ENCODE results near the gene GNG14. TPM values are rescaled to one million over a fixed set of nuclear protein-coding genes. Genes with fewer than 3 reads are reported as not detected.

The GNG14 gene
- total and polyA plus RNA-seq, 10 of the 15 experiments (the other 5 are each of a cell fraction or from before 2014, with no cell fraction given), result not detected

DNA sequence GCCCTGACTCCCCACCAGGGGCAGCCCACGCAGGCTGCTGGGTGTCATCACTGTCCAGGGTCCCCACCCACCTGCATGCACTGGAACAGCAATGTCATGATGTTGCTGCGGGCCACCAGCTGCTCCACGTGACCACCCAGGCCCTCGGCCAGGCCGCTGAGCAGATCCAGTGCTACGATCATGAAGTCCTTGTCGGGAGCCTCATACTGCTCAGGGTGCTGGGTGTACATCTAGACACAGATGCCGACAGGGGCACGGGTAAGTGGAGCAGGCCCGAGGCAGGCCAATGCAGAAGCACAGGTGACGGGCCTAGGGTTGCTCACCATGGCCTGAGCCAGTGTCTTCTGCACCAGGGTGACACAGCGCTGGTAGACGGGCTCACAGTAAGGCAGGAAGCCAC lies 17.4 kb downstream of the GNG14 start:
- no peak overlapping the region for H3K27ac ChIP-seq (ENCODE audit: control insufficient read depth, insufficient read depth)
- no peak overlapping the region for H3K9ac ChIP-seq (ENCODE audit: control insufficient read depth, insufficient read depth, low read length)
- H3K9me3 ChIP-seq (replicated peaks; ENCODE audit: control insufficient read depth, insufficient read depth, low read length), result no peaks in the 10 kb centered on the region
- no peaks in the 10 kb centered on the region for H3K27me3 ChIP-seq (replicated peaks in 1 of 2; ENCODE audit: control insufficient read depth in 2 of 2, insufficient read depth in 2 of 2, low read length in 1 of 2)
- ChIA-PET RAD21 (ENCODE audit: unreplicated experiment) (no interaction called here), SMC1A (ENCODE audit: uncharacterized antibody, unreplicated experiment) (no interaction called here), POLR2A (no interaction called here), CTCF (no interaction called here)
- TF ChIP-seq, protein P1, sequence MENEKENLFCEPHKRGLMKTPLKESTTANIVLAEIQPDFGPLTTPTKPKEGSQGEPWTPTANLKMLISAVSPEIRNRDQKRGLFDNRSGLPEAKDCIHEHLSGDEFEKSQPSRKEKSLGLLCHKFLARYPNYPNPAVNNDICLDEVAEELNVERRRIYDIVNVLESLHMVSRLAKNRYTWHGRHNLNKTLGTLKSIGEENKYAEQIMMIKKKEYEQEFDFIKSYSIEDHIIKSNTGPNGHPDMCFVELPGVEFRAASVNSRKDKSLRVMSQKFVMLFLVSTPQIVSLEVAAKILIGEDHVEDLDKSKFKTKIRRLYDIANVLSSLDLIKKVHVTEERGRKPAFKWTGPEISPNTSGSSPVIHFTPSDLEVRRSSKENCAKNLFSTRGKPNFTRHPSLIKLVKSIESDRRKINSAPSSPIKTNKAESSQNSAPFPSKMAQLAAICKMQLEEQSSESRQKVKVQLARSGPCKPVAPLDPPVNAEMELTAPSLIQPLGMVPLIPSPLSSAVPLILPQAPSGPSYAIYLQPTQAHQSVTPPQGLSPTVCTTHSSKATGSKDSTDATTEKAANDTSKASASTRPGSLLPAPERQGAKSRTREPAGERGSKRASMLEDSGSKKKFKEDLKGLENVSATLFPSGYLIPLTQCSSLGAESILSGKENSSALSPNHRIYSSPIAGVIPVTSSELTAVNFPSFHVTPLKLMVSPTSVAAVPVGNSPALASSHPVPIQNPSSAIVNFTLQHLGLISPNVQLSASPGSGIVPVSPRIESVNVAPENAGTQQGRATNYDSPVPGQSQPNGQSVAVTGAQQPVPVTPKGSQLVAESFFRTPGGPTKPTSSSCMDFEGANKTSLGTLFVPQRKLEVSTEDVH (IDR thresholded peaks at IDR 0.05; ENCODE audit: low read depth, partially characterized antibody), result no peak
- TF ChIP-seq, protein P2, sequence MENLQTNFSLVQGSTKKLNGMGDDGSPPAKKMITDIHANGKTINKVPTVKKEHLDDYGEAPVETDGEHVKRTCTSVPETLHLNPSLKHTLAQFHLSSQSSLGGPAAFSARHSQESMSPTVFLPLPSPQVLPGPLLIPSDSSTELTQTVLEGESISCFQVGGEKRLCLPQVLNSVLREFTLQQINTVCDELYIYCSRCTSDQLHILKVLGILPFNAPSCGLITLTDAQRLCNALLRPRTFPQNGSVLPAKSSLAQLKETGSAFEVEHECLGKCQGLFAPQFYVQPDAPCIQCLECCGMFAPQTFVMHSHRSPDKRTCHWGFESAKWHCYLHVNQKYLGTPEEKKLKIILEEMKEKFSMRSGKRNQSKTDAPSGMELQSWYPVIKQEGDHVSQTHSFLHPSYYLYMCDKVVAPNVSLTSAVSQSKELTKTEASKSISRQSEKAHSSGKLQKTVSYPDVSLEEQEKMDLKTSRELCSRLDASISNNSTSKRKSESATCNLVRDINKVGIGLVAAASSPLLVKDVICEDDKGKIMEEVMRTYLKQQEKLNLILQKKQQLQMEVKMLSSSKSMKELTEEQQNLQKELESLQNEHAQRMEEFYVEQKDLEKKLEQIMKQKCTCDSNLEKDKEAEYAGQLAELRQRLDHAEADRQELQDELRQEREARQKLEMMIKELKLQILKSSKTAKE (IDR thresholded peaks at IDR 0.05; ENCODE audit: low read depth, poor library complexity, severe bottlenecking), result no peak
- TF ChIP-seq NFYB (IDR thresholded peaks at IDR 0.05; ENCODE audit: insufficient read depth, low read depth, low read length), result no peak
- no peak for TF ChIP-seq RCOR1 (conservative IDR thresholded peaks at IDR 0.05; ENCODE audit: low read depth, low read length)
- TF ChIP-seq SMARCA5 (IDR thresholded peaks at IDR 0.05), result no peak
- TF ChIP-seq ESRRA (IDR thresholded peaks at IDR 0.05; ENCODE audit: low read length), result no peak
- intact Hi-C loops (cut with micrococcal nuclease; ENCODE audit: unreplicated experiment) (no loop called here), in situ Hi-C loops (cut with MboI) (no loop called here)
- FAIRE-seq (no peak), DNase-seq (ENCODE audit: low read depth, low spot score) (no peak), ATAC-seq (no peak)
- no peaks in the 10 kb centered on the region for H3K4me1 ChIP-seq (ENCODE audit: control insufficient read depth, insufficient read depth, low read length)
- WGBS (ENCODE audit: insufficient coverage, insufficient replicate concordance, low lambda C conversion rate, missing lambda C conversion rate), result 96% methylated on average over 13 of the region's 13 CpGs
- peaks cover 29 to 47% of the 10 kb centered on the region in 2 experiments for H3K36me3 ChIP-seq (ENCODE audit: control insufficient read depth in 2 of 2, insufficient read depth in 2 of 2, low read length in 1 of 2)
- no peak overlapping the region for H3K4me3 ChIP-seq
- H3K4me2 ChIP-seq (ENCODE audit: control insufficient read depth, insufficient read depth), result no peak overlapping the region
- H4K20me1 ChIP-seq (ENCODE audit: control insufficient read depth, insufficient read depth), result no peaks in the 10 kb centered on the region
- no peak overlapping the region for H2AFZ ChIP-seq (ENCODE audit: control insufficient read depth, low read depth, low read length)
- H3K79me2 ChIP-seq (ENCODE audit: control insufficient read depth, insufficient read depth, low read length), result no peaks in the 10 kb centered on the region
- no TSS peak for BruUV-seq (replicated peaks)
